ENCODE results near the gene CFAP77. TPM values are rescaled to one million over a fixed set of nuclear protein-coding genes. Genes with fewer than 3 reads are reported as not detected.
A peak's percentile ranks its signal among the peaks of the same experiment; 100 is the strongest.

Gene CFAP77
- total and polyA plus RNA-seq, 2 of the 13 experiments (the other 11 are each of a cell fraction or from before 2014, with no cell fraction given): not detected

DNA sequence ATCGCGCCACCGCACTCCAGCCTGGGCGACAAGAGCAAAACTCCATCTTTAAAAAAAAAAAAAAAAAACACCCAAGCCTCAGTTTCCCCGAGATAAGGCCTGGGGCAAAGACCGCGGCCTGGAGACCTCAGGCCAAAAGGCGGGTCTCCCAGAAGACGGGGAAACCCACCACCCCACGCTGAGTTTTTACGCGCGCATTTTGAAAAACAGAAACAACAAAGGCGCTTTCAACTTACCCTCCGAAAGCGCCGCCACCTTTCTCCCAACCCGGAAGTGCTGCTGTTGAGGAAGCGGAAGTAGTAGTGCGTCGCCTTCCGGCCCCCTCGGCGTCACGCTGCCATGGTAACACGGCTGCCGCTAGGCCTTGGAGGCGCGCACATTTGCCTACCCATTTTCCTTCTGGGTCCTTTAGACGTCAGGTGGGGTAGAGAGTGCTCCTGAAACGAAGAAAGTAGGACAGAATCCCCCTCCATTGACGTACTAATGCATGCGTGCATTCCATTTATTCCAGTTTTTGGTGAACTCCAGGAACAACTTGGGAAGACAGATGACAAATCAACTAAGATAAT is 3.4 kb upstream of the CFAP77 start, which contains the start of gene TTF1 (continued):
- no peak for TF ChIP-seq ZBTB1 (CRISPR knock-in tag; IDR thresholded peaks at IDR 0.05; ENCODE audit: borderline replicate concordance)
- no peak for TF ChIP-seq ZNF709 (CRISPR knock-in tag; IDR thresholded peaks at IDR 0.05)
- no peak for TF ChIP-seq ZNF724P (CRISPR knock-in tag; IDR thresholded peaks at IDR 0.05; ENCODE audit: borderline replicate concordance)
- no peak for TF ChIP-seq AHR (CRISPR knock-in tag; IDR thresholded peaks at IDR 0.05)
- TF ChIP-seq CCDC6 (CRISPR knock-in tag; IDR thresholded peaks at IDR 0.05): no peak
- TF ChIP-seq, protein P1, sequence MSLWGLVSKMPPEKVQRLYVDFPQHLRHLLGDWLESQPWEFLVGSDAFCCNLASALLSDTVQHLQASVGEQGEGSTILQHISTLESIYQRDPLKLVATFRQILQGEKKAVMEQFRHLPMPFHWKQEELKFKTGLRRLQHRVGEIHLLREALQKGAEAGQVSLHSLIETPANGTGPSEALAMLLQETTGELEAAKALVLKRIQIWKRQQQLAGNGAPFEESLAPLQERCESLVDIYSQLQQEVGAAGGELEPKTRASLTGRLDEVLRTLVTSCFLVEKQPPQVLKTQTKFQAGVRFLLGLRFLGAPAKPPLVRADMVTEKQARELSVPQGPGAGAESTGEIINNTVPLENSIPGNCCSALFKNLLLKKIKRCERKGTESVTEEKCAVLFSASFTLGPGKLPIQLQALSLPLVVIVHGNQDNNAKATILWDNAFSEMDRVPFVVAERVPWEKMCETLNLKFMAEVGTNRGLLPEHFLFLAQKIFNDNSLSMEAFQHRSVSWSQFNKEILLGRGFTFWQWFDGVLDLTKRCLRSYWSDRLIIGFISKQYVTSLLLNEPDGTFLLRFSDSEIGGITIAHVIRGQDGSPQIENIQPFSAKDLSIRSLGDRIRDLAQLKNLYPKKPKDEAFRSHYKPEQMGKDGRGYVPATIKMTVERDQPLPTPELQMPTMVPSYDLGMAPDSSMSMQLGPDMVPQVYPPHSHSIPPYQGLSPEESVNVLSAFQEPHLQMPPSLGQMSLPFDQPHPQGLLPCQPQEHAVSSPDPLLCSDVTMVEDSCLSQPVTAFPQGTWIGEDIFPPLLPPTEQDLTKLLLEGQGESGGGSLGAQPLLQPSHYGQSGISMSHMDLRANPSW (CRISPR knock-in tag; IDR thresholded peaks at IDR 0.05; ENCODE audit: borderline replicate concordance): no peak
- TF ChIP-seq ZNF780A (CRISPR knock-in tag; IDR thresholded peaks at IDR 0.05): no peak
- TF ChIP-seq ZMYM4 (CRISPR knock-in tag; IDR thresholded peaks at IDR 0.05): no peak
- TF ChIP-seq ZNF34 (CRISPR knock-in tag; IDR thresholded peaks at IDR 0.05; ENCODE audit: borderline replicate concordance): no peak
- peak; percentile 90 for TF ChIP-seq THAP11 (CRISPR knock-in tag; IDR thresholded peaks at IDR 0.05)
- 0 out of 2 replicates have a peak, but pooled peaks have one; percentile 45 for TF ChIP-seq ATF7-NPFF (CRISPR knock-in tag; IDR thresholded peaks at IDR 0.05; ENCODE audit: low read depth)
- TF ChIP-seq WIZ (CRISPR knock-in tag; IDR thresholded peaks at IDR 0.05): no peak
- TF ChIP-seq KIAA2018 (CRISPR knock-in tag; IDR thresholded peaks at IDR 0.05; ENCODE audit: borderline replicate concordance): no peak
- TF ChIP-seq FOXO1 (CRISPR knock-in tag; IDR thresholded peaks at IDR 0.05): no peak
- peak; percentile 99 for TF ChIP-seq SIN3A (IDR thresholded peaks at IDR 0.05; ENCODE audit: borderline replicate concordance, low read depth, low read length)
- TF ChIP-seq ZNF691 (CRISPR knock-in tag; IDR thresholded peaks at IDR 0.05; ENCODE audit: borderline replicate concordance, low read depth): no peak
- no peak for TF ChIP-seq ZFP41 (CRISPR knock-in tag; IDR thresholded peaks at IDR 0.05; ENCODE audit: borderline replicate concordance)
- TF ChIP-seq RORA (CRISPR knock-in tag; IDR thresholded peaks at IDR 0.05): no peak
- no peak for TF ChIP-seq ZBTB38 (CRISPR knock-in tag; IDR thresholded peaks at IDR 0.05)
